Stimulated activated CD8-positive, alpha-beta memory T cell treated with anti-CD3 and anti-CD28 coated beads, Interleukin-15, amount 100 ng/mL, for 4 hours (primary cell): Measurements from ENCODE around the gene UST.
"Not testable (repeated sequence)": the region's sequence is repeated elsewhere in the genome, so short reads cannot be mapped to it uniquely, and the experiment has no call there.

Experiments
- DNase-seq, 2 donors: peaks; one replicate each; pipeline ENCODE4 v3.0.0-alpha.2; 2020; ENCODE audit warnings: low read depth in 2 of 2

UST gene

GRCh38 chr6:148947621-148948444 is 201.0 kb downstream of the UST start:
- peak; percentile 23 to 52 for DNase-seq

- no peak for DNase-seq
Observed at GRCh38 chr6:148951662-148952061, 204.8 kb downstream of the UST start.

DNA sequence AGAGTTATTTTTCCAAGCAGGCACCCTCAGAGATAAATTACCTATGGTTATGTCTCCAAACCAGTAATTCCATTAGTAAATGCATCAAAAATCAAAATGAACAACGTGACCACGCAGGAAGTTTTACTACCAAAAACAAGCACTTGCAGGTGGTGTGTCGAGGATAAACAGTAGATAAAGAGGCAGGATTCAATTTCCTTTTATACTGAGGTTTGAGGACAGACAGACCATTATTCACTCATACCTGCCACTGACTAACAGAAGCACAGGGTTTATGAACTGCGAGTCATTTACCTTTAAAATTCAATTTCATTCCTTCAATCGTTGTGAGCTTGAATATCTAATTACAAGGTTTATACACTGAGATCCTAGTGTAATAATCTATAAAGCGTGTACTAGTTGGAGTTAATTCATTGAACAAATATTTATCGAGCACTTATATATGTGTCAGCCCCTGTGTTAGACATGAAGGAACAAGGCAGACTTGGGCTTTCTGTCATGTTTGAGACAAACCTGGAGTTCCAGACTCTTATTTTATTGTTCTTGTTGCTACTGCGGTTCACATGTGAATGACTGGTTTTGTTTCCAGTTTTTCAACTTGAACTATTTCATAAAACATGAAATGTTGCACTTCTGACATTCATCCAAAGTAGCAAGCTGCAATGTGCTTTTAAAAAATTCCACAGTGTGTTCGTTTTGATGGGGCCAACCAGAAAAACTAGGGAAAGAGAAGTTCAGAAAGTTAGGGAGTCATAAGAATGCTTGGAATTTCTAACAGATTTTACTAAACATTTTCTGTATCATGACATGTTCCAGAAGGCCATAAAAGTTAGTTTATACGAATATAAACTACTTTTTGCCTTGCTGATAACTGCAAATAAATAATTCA is 205.6 kb downstream of the UST start:
- DNase-seq, result no peak

- no peak for DNase-seq
Observed at GRCh38 chr6:148954461-148954860, 207.6 kb downstream of the UST start.

DNA sequence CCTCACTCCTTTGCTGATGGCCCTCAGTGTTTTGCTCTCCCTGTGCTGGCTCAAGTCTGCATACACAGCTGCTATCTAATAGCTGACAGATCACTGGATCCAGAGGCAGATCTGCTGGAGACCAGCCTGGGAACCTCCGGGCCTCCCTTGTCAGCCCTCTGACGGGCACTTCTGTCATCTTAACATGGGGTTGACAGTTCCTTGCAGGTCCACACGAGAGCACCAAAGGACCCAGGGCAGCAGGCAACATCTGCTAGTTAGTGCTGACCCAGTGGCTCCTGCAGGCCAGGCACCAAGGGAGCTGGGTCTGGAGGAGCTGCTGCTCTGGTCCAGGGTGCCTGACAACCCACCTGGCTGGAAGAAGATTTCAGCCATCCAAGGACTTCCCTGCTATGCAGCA is 208.1 kb downstream of the UST start:
- DNase-seq, result no peak

GRCh38 chr6:148955441-148955840 is 208.6 kb downstream of the UST start:
- no peak for DNase-seq

GRCh38 chr6:148956163-148956562 is 209.3 kb downstream of the UST start:
- not testable (repeated sequence) for DNase-seq

- DNase-seq, result no peak
Observed at GRCh38 chr6:148957752-148958151, 210.9 kb downstream of the UST start.

DNA sequence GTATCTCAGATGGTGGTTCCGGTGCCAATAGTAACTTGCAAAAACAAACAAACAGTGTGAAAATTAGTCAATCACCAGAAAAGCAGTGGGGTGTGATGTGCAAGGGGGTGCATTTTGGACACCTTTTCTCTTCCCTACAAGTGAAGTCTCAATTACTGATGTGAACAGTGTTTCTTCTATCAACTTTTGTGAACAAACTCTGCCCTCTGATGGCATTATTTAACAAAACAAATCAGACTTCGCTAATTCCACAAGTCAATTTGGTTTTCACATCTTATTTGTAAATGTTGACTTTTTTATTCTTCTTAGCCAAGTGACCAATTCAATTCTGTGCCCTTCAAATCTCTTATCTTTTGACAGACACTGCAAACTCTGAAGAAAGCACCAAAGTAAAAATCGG is 212.2 kb downstream of the UST start:
- DNase-seq, result no peak

DNA sequence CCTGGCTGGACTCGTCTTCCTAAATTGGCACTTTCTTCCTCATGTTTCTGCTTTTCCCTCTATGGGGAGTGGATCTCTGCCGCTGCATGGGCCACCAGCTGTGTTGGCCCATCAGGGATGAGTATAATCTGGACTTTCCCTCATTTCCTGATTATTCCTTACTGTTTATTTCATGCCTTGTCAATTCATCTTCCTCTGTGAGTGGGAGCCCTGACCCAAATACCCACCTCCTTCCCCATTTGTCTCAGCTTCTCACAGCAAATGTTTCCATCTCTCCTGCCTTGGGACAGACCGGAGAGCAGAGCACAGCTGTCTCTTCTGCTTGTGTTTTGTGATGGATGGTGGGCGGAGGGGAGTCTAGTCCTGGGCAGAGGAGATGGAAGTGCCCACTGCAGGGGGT is 212.7 kb downstream of the UST start:
- no peak for DNase-seq

- DNase-seq, result no peak
Observed at GRCh38 chr6:148962854-148963515, 216.2 kb downstream of the UST start.

DNA sequence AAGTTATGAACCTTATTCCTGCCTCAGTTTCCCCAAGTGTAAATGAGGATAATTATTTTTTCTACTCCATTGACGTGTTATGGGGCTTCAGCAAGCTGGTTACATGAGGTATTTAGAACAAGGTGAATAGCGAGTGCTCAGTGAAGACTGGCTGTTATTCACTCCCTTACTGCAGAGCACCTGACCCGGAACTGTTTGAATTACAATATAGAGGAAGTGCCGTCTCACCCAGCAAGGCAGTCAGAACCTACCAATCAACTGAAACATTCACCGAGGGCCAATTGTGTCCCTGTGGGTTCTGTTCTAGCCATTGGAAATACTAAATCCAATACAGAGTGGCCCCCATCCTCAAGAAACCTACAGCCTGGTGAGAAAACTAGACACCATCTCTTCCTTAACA is 216.9 kb downstream of the UST start:
- DNase-seq, result no peak

DNA sequence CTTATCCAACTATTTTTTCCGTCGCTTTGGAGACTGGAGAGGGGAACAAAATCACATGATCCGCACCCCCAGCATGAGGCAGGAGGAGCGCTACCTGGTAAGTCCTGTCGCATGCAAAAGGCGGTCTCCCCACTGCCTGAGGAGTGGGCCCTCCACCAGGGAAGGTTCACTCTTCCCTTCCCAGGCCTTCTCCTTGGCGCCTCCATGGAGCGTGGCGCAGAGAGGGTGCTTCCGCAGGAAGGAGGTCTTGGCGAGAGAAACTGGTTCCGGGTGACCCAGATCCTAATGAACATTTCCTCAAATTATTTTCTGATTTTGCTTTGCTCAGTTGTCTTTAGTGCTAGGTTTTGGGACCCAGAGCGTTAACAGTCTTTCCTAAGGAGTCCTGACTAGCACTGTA is 217.6 kb downstream of the UST start:
- no peak for DNase-seq

DNA sequence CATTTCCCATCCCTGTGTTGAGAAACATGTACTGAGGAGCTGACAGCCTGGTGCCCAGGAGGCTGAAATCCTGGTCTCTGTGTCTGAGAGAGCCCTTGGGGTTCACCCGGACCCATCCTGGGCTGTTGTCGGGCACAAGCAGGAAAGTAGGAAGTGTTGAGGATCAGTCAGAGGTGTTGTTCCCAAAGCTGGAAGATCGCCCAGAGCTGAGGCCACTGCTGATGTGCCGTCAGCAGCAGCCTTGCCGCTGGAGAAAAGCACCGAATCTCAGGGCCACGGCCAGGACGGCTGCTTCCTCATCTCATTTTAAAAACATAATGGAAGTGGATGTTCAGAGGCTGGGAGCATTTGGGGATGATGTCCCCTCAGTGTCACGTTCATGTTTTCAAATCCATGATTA is 218.5 kb downstream of the UST start:
- DNase-seq, result no peak

- DNase-seq, result no peak
Observed at GRCh38 chr6:148967011-148967520, 220.2 kb downstream of the UST start.

DNA sequence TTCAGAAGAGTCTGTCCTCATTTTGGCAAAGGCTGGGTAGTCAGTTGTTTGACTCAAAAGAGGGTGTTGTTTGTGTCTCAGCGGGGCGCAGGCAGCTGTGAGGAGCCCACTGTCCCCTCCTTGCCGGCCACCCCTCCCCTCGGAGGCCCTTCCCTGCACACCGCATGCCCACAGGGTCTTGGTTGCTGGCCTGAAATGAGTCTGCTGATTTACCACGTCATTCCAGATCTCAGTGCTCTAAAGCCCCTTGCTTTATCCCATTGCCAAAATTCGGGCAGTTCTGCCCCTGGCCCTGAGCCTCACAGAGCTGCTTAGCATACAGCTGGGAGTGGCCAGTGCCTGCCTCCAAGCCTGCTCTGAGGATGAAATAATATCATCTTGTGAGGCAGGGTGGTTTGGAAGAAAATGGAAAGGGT is 220.7 kb downstream of the UST start:
- no peak for DNase-seq

- no peak for DNase-seq
Observed at GRCh38 chr6:148968771-148969602, 222.2 kb downstream of the UST start.

- no peak for DNase-seq
Observed at GRCh38 chr6:148969603-148970061, 222.8 kb downstream of the UST start.

DNA sequence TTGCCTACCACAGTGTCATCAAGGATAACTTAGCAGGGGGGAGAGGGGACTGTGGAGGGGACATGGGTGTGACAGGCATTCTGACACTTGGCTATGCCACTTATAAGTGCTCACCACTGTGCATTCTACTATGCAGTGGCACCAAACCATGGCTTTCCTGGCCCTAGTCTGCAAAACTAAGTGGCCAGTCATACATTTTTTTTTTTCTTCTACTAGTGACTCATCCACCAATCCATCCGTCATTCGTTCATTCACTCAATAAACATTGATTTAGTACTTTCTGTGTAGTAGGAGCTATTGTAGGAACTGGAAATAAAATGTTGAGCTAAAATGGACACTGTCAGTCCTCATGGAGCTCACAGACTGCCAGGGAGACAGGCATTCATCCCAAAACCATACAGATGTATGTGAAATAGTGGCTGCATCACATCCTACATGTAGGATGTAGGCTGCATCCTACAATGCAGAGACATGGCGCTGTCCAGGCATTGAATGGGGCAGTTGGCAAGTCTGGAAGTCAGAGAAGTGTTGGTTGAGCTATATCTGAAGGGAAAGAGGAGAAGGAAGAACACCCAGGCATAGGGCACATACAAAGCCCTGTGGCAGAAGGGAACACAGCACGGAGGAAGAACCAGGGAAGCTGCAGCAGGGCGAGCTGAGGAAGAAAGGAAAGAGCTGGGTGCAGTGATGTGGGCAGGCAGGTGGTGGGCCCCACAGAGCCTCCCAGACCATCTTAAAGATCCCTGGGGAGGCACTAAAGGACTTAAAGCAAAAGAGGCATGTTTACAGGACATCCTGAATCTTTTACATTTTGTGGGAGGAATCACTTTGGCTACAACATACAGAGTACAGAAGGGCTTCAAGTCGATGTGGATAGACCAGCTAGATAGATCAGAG is 224.4 kb downstream of the UST start:
- no peak for DNase-seq

GRCh38 chr6:148972481-148972880 is 225.7 kb downstream of the UST start:
- no peak for DNase-seq
